Neural crest cell (in vitro differentiated cells): ENCODE data around the gene OR4Q2. TPM values are rescaled to one million over a fixed set of nuclear protein-coding genes. Genes with fewer than 3 reads are reported as not detected.

ENCODE experiments used
- DNase-seq: peaks from one replicate; pipeline ENCODE4 v3.0.0; 2021; ENCODE audit warnings: low read depth, mixed read lengths, low spot score
- H3K27ac Mint-ChIP-seq: one replicate; pipeline ENCODE4 v1.8.0; 2021; ENCODE audit warnings: mild to moderate bottlenecking, mixed read lengths; ENCODE audit not compliant: unreplicated experiment
- H3K27me3 Mint-ChIP-seq: 2 replicates; pipeline ENCODE4 v1.8.0; 2021; ENCODE audit warnings: low read depth, mild to moderate bottlenecking, mixed read lengths
- H3K36me3 Mint-ChIP-seq: 2 replicates; pipeline ENCODE4 v1.8.0; 2021; ENCODE audit warnings: low read depth, mild to moderate bottlenecking, mixed read lengths
- H3K4me1 Mint-ChIP-seq: 2 replicates; pipeline ENCODE4 v1.8.0; 2021; ENCODE audit warnings: mixed read lengths
- H3K4me3 Mint-ChIP-seq: one replicate; pipeline ENCODE4 v1.8.0; 2021; ENCODE audit warnings: mild to moderate bottlenecking, mixed read lengths
- H3K9me3 Mint-ChIP-seq: 2 replicates; pipeline ENCODE4 v1.8.0; 2021; ENCODE audit warnings: mixed read lengths
- CTCF ChIP-seq: fragments of 200-600 bp; sonication (generic); conservative IDR thresholded peaks from 2 replicates; pipeline ENCODE4 v1.5.0; 2021; ENCODE audit warnings: antibody characterized with exemption, mild to moderate bottlenecking
- total RNA-seq: library from RNA; stranded (reverse); gene quantifications from 2 replicates; pipeline ENCODE4 v1.2.1, GENCODE V29; 2021

Gene OR4Q2
- total RNA-seq, 1 donor from 2014 or later: not detected

DNA sequence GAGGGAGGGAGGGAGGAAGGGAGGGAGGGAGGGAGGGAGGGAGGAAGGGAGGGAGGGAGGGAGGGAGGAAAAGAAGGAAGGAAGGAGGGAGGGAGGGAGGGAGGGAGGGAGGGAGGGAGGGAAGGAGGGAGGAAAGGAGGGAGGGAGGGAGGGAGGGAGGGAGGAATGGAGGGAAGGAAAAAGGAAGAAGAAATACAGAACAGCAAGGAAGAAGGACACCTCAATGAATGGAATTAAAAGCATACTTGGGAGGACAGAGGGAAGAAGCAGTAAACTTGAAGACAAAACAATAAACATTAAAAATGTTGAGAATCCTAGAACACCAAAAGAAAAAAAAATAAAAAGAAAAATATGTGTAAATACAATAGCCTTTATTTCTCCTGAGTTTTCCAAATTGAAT lies 6.2 kb downstream of the OR4Q2 start:
- Mint-ChIP-seq H3K36me3 (no peaks in the 10 kb centered on the region), H3K27ac (no peak overlapping the region), H3K27me3 (no peaks in the 10 kb centered on the region), H3K9me3 (peaks cover 16% of the 10 kb centered on the region), H3K4me1 (no peaks in the 10 kb centered on the region), H3K4me3 (no peak overlapping the region)
- TF ChIP-seq CTCF: no peak
- no peak for DNase-seq

DNA sequence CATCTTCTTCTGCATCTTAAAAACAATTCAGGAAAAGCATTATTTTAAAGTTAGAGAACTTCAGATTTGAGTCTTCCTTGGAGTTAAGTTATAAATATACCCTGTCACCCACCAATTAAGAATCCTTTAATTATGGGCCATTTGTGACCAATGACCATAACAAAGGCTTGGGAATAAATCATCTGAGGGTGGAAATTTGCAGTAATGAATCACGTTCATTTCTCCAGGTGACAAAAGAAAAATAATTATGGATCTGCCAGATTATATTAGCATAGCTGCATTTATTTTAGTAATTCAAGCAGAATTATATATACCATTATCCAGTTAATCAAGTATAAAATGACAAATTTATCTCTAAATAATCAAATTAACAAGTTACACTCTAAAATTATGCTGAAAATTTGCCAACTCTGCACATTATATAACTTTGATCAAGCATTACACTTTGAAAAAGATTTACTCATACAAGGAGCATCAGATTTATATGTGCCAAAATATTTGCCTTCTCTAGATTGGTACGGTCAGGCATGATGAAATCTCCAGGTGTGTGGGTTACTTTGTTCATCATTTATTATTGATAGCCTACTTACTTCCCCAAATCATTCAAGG lies 17.4 kb downstream of the OR4Q2 start, which contains the start of gene OR4K14:
Gene OR4K14, minus strand, starts transcription at position 51 of the 609 bp plus-strand sequence. CDS start 4,114 bp downstream, outside the sequence.
- Mint-ChIP-seq H3K27ac (no peak within 1 kb of the TSS), H3K27me3 (no peaks in the 10 kb centered on the region), H3K9me3 (peaks cover 31% of the 10 kb centered on the region), H3K36me3 (peaks cover 5% of the 10 kb centered on the region), H3K4me1 (no peaks in the 10 kb centered on the region), H3K4me3 (no peak within 1 kb of the TSS)
- DNase-seq: no peak
- TF ChIP-seq CTCF: no peak

GRCh38 chr14:20031058-20031457 lies 29.1 kb downstream of the OR4Q2 start:
- Mint-ChIP-seq H3K36me3 (peaks cover 5% of the 10 kb centered on the region), H3K4me1 (no peaks in the 10 kb centered on the region)
- TF ChIP-seq CTCF: no peak

DNA sequence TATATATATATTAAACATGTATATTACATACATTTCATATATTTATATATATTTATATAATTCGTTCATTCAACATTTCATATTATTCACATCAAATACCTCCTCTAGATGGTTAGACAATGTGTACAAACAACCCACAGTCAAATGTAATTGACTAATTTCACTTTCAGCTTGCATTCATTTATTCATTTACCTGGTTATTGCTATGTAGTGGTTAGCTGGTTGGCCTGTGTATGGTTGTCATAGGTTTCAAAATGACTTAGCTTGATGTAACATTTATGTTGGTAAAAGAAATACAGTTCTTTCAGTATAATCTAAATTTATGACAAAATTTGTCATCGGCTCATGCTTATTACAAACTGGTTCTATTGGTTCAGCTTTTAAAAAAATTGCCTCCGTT lies 33.5 kb downstream of the OR4Q2 start:
- Mint-ChIP-seq H3K36me3 (peaks cover 5% of the 10 kb centered on the region), H3K9me3 (peaks cover 7% of the 10 kb centered on the region), H3K27ac (no peak overlapping the region), H3K27me3 (no peaks in the 10 kb centered on the region), H3K4me3 (no peak overlapping the region), H3K4me1 (no peaks in the 10 kb centered on the region)
- TF ChIP-seq CTCF: no peak
- DNase-seq: no peak

More at GRCh38 chr14:20031058-20031457, 29.1 kb downstream of the OR4Q2 start:
- H3K27ac Mint-ChIP-seq: no peak overlapping the region
- no peak for DNase-seq
- no peak overlapping the region for H3K4me3 Mint-ChIP-seq
- H3K27me3 Mint-ChIP-seq: no peaks in the 10 kb centered on the region
- peaks cover 7% of the 10 kb centered on the region for H3K9me3 Mint-ChIP-seq

GRCh38 chr14:20035938-20036337 lies 34.0 kb downstream of the OR4Q2 start, which contains the start of gene OR4K13:
OR4K13 (minus strand) TSS chr14:20036038; CDS start chr14:20034758, 1,280 bp downstream.
- Mint-ChIP-seq H3K4me3 (no peak within 1 kb of the TSS), H3K9me3 (peaks cover 9% of the 10 kb centered on the region)

More at GRCh38 chr14:20035938-20036337, 34.0 kb downstream of the OR4Q2 start, which contains the start of gene OR4K13:
- no peak for DNase-seq
- Mint-ChIP-seq H3K4me1 (no peaks in the 10 kb centered on the region), H3K27ac (no peak within 1 kb of the TSS), H3K36me3 (peaks cover 5% of the 10 kb centered on the region), H3K27me3 (no peaks in the 10 kb centered on the region)
- no peak for TF ChIP-seq CTCF
